SK-N-SH (cell line): ENCODE results near the gene OLFML2A.

Experiments
- EP300 ChIP-seq, 2 experiments: IDR thresholded peaks; 2 replicates each; pipeline versions ENCODE4 v1.4.0 to v1.6.1; 2012; ENCODE audit warnings: borderline replicate concordance in 1 of 2, low read depth in 1 of 2, low read length in 1 of 2
- EZH2phosphoT487 ChIP-seq: fragments of 200-600 bp; sonication (generic); IDR thresholded peaks from 2 replicates; pipeline ENCODE4 v1.6.1; 2017; ENCODE audit warnings: low read depth, mixed run types, mild to moderate bottlenecking, antibody characterized with exemption, moderate library complexity, borderline replicate concordance
- RAD21 ChIP-seq: IDR thresholded peaks from 2 replicates; pipeline ENCODE4 v1.6.1; 2012; ENCODE audit warnings: mild to moderate bottlenecking, low read length
- TEAD4 ChIP-seq: IDR thresholded peaks from 2 replicates; pipeline ENCODE4 v1.4.0; 2012; ENCODE audit warnings: mild to moderate bottlenecking, borderline replicate concordance; ENCODE audit not compliant: insufficient read depth
- TF ChIP-seq, protein P1 (sequence below): fragments of 200-600 bp; sonication (generic); IDR thresholded peaks from 2 replicates; pipeline ENCODE4 v1.6.1; 2017; ENCODE audit warnings: antibody characterized with exemption, mild to moderate bottlenecking, moderate library complexity

GRCh38 chr9:124794902-124795491 is 18.1 kb downstream of the OLFML2A start:
- TF ChIP-seq, protein P1, sequence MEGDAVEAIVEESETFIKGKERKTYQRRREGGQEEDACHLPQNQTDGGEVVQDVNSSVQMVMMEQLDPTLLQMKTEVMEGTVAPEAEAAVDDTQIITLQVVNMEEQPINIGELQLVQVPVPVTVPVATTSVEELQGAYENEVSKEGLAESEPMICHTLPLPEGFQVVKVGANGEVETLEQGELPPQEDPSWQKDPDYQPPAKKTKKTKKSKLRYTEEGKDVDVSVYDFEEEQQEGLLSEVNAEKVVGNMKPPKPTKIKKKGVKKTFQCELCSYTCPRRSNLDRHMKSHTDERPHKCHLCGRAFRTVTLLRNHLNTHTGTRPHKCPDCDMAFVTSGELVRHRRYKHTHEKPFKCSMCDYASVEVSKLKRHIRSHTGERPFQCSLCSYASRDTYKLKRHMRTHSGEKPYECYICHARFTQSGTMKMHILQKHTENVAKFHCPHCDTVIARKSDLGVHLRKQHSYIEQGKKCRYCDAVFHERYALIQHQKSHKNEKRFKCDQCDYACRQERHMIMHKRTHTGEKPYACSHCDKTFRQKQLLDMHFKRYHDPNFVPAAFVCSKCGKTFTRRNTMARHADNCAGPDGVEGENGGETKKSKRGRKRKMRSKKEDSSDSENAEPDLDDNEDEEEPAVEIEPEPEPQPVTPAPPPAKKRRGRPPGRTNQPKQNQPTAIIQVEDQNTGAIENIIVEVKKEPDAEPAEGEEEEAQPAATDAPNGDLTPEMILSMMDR: no peak
- TF ChIP-seq EZH2phosphoT487 (no peak), RAD21 (no peak), TEAD4 (no peak), EP300 (IDR thresholded peaks at IDR 0.05; ENCODE audit: borderline replicate concordance in 1 of 2, low read depth in 1 of 2, low read length in 1 of 2) (no peak)
